GM12875 (cell line): ENCODE measurements around the gene ZNF526.

Experiments used
- H3K4me3 ChIP-seq: one replicate; pipeline ENCODE4 v1.5.1; 2011; ENCODE audit warnings: low read depth, low read length, control low read depth
- TF ChIP-seq, protein P1 (sequence below): IDR thresholded peaks from 2 replicates; pipeline ENCODE4 v1.5.1; 2011; ENCODE audit warnings: low read depth, mild to moderate bottlenecking, control low read depth, inconsistent platforms, low read length, moderate library complexity, borderline replicate concordance; ENCODE audit not compliant: insufficient read depth

ZNF526 gene

GRCh38 chr19:42233106-42233505, 13.0 kb downstream of the ZNF526 start:
- H3K4me3 ChIP-seq, result no peak overlapping the region
- TF ChIP-seq, protein P1, sequence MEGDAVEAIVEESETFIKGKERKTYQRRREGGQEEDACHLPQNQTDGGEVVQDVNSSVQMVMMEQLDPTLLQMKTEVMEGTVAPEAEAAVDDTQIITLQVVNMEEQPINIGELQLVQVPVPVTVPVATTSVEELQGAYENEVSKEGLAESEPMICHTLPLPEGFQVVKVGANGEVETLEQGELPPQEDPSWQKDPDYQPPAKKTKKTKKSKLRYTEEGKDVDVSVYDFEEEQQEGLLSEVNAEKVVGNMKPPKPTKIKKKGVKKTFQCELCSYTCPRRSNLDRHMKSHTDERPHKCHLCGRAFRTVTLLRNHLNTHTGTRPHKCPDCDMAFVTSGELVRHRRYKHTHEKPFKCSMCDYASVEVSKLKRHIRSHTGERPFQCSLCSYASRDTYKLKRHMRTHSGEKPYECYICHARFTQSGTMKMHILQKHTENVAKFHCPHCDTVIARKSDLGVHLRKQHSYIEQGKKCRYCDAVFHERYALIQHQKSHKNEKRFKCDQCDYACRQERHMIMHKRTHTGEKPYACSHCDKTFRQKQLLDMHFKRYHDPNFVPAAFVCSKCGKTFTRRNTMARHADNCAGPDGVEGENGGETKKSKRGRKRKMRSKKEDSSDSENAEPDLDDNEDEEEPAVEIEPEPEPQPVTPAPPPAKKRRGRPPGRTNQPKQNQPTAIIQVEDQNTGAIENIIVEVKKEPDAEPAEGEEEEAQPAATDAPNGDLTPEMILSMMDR, result no peak

- no peak overlapping the region for H3K4me3 ChIP-seq
- TF ChIP-seq, protein P1, result no peak
Measured at GRCh38 chr19:42233678-42234292, 13.7 kb downstream of the ZNF526 start.

GRCh38 chr19:42234364-42234763, 14.3 kb downstream of the ZNF526 start:
- TF ChIP-seq, protein P1, result no peak

GRCh38 chr19:42235181-42235580, 15.1 kb downstream of the ZNF526 start:
- TF ChIP-seq, protein P1, result no peak
- H3K4me3 ChIP-seq, result no peak overlapping the region

More at GRCh38 chr19:42234364-42234763, 14.3 kb downstream of the ZNF526 start:
- no peak overlapping the region for H3K4me3 ChIP-seq

DNA sequence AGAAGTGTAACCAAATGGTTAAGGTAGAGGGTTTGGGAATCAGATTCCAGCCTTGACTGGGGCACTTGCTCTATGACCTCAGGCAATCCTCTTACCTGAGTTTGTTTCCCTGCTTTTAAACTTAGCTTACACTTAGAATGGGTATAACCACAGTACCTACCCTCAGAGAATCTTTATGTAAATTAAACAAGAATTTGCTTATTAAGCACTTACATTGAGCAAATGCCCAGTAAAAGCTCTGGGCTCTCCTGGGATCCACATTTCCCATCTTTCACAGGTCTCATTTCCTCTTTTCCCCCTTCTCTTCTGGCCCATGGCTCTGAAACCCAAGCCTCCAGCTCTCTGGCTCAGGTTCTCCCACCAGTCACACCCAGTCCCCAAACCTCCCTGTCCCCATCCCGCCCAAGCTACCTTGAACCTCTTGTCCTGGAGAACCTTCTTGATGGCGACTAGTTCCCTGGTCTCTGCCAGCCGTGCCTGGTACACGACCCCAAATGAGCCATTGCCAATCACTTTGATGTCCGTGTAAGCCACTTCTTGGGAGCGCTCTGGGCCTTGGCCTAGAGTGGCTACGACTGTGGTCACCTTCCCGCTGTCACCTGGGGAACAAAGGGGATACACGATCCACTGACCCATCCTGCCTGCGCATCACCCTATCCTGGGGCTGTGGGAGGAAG, 19.6 kb downstream of the ZNF526 start:
- H3K4me3 ChIP-seq, result no peak overlapping the region
- TF ChIP-seq, protein P1, result no peak

GRCh38 chr19:42241279-42241678, 21.2 kb downstream of the ZNF526 start:
- peak overlapping the region; percentile 78 for H3K4me3 ChIP-seq
- TF ChIP-seq, protein P1, result no peak

DNA sequence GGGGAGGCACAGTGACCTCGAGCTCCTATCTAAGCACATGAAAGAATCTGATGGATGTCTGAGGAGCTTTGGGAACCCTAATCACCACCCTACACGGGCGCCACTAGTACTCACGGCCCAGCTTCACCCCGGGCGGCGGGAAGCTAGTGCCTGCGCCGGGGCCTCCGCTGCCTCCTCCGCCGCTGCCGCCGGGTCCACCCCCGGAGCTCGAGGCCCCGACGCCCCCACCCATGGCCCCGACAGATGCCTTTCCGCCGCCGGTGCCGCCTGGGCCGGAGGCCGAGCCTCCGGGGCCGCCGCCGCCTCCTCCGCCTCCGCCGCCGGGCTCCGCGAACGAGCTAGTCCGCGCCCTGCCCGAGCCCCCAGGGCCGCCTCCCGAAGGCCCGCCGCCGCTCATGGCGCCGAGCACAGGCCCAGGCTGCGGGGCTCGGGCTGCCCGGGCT, 22.0 kb downstream of the ZNF526 start:
- TF ChIP-seq, protein P1, result no peak
- peak overlapping the region; percentile 78 for H3K4me3 ChIP-seq
